ENCODE results near the gene PTPRT.

PTPRT gene

GRCh38 chr20:42159808-42160207 lies 1029.9 kb downstream of the PTPRT start (continued):
- TF ChIP-seq SP2 (tag by site-specific recombination; IDR thresholded peaks at IDR 0.05) (no peak), ZIC2 (tag by site-specific recombination; IDR thresholded peaks at IDR 0.05) (no peak), ZNF266 (tag by site-specific recombination; IDR thresholded peaks at IDR 0.05; ENCODE audit: low read depth) (no peak), ZNF747 (tag by site-specific recombination; IDR thresholded peaks at IDR 0.05) (no peak), ZNF623 (tag by site-specific recombination; IDR thresholded peaks at IDR 0.05) (no peak), ZFP69B (tag by site-specific recombination; IDR thresholded peaks at IDR 0.05) (no peak)
- TF ChIP-seq, protein P1, sequence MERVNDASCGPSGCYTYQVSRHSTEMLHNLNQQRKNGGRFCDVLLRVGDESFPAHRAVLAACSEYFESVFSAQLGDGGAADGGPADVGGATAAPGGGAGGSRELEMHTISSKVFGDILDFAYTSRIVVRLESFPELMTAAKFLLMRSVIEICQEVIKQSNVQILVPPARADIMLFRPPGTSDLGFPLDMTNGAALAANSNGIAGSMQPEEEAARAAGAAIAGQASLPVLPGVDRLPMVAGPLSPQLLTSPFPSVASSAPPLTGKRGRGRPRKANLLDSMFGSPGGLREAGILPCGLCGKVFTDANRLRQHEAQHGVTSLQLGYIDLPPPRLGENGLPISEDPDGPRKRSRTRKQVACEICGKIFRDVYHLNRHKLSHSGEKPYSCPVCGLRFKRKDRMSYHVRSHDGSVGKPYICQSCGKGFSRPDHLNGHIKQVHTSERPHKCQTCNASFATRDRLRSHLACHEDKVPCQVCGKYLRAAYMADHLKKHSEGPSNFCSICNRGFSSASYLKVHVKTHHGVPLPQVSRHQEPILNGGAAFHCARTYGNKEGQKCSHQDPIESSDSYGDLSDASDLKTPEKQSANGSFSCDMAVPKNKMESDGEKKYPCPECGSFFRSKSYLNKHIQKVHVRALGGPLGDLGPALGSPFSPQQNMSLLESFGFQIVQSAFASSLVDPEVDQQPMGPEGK (tag by site-specific recombination; IDR thresholded peaks at IDR 0.05) = no peak

DNA sequence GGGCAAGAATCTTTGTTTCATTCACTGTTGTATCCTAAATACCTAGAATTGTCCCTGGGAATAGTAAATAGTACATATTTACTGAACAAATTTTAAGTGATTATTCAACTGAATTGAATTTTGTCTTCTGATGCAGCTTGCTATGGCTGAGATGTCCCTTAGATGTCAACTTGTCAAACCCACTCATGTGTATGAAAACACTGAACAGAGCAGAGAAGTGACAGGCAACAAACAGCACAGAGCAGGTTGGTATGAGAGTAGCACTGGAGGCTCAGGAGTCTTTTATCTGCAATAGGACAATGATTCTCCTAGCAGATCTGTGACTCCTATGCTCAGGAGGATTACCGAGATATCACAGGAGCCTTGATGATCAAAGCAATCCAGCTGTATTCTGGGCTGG lies 1031.4 kb downstream of the PTPRT start:
- Histone ChIP-seq H3K4me1 (ENCODE audit: control insufficient read depth, insufficient read depth, low read length) (no peaks in the 10 kb centered on the region), H3K27ac (ENCODE audit: extremely low read depth, low read depth, low read length) (no peak overlapping the region), H3K36me3 (ENCODE audit: control insufficient read depth in 2 of 2, insufficient read depth in 1 of 2, low read length in 2 of 2) (no peaks in the 10 kb centered on the region), H3K9me3 (ENCODE audit: control insufficient read depth, insufficient read depth, low read depth, low read length) (no peaks in the 10 kb centered on the region), H3K4me3 (ENCODE audit: low read depth, low read length) (no peak overlapping the region)
- TF ChIP-seq ZNF830 (tag by site-specific recombination; IDR thresholded peaks at IDR 0.05; ENCODE audit: low read depth) = no peak
- TF ChIP-seq ZNF133 (tag by site-specific recombination; IDR thresholded peaks at IDR 0.05) = no peak
- TF ChIP-seq ZNF530 (tag by site-specific recombination; IDR thresholded peaks at IDR 0.05; ENCODE audit: low read depth) = no peak
- no peak for TF ChIP-seq HOXA7 (CRISPR knock-in tag; IDR thresholded peaks at IDR 0.05; ENCODE audit: borderline replicate concordance)
- TF ChIP-seq, protein P2, sequence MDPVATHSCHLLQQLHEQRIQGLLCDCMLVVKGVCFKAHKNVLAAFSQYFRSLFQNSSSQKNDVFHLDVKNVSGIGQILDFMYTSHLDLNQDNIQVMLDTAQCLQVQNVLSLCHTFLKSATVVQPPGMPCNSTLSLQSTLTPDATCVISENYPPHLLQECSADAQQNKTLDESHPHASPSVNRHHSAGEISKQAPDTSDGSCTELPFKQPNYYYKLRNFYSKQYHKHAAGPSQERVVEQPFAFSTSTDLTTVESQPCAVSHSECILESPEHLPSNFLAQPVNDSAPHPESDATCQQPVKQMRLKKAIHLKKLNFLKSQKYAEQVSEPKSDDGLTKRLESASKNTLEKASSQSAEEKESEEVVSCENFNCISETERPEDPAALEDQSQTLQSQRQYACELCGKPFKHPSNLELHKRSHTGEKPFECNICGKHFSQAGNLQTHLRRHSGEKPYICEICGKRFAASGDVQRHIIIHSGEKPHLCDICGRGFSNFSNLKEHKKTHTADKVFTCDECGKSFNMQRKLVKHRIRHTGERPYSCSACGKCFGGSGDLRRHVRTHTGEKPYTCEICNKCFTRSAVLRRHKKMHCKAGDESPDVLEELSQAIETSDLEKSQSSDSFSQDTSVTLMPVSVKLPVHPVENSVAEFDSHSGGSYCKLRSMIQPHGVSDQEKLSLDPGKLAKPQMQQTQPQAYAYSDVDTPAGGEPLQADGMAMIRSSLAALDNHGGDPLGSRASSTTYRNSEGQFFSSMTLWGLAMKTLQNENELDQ (tag by site-specific recombination; IDR thresholded peaks at IDR 0.05; ENCODE audit: low read depth) = no peak
- no peak for TF ChIP-seq ZNF623 (tag by site-specific recombination; IDR thresholded peaks at IDR 0.05)
- TF ChIP-seq BCL6B (tag by site-specific recombination; IDR thresholded peaks at IDR 0.05) = no peak
- POLR2A ChIA-PET = no interaction called here
- CTCF ChIA-PET = no interaction called here

DNA sequence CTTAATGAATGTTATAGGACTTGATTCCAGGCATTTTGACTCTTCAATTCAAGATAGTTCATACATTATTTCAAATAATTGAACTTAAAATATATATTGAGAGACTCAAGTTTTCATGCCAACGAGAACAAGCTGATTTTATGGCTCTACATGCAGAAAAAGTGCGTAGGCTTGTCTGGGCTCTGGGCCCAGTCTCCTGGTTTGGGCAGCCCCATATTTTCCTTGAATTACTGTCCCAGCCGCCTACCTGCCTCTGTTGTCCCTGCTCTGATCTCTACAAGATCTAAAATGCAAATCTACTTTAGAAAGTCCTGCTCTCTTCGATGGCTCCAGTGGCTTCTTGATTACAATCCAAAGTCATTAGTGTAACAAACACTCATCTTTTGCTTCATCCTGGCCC lies 1034.1 kb downstream of the PTPRT start:
- Histone ChIP-seq H3K4me1 (ENCODE audit: control insufficient read depth, insufficient read depth, low read length) (no peaks in the 10 kb centered on the region), H3K36me3 (ENCODE audit: control insufficient read depth in 2 of 2, insufficient read depth in 1 of 2, low read length in 2 of 2) (no peaks in the 10 kb centered on the region), H3K9me3 (ENCODE audit: control insufficient read depth, insufficient read depth, low read depth, low read length) (no peaks in the 10 kb centered on the region), H3K27ac (ENCODE audit: extremely low read depth, low read depth, low read length) (no peak overlapping the region), H3K4me3 (ENCODE audit: low read depth, low read length) (no peak overlapping the region)
- TF ChIP-seq ZNF549 (tag by site-specific recombination; IDR thresholded peaks at IDR 0.05) (no peak), EGR2 (tag by site-specific recombination; IDR thresholded peaks at IDR 0.05; ENCODE audit: low read depth) (no peak), ZNF621 (tag by site-specific recombination; IDR thresholded peaks at IDR 0.05) (no peak), BCL11B (tag by site-specific recombination; IDR thresholded peaks at IDR 0.05; ENCODE audit: low read depth) (no peak), ZNF777 (tag by site-specific recombination; IDR thresholded peaks at IDR 0.05; ENCODE audit: borderline replicate concordance) (no peak), ZFHX2 (tag by site-specific recombination; conservative IDR thresholded peaks at IDR 0.05) (no peak), ZNF391 (tag by site-specific recombination; IDR thresholded peaks at IDR 0.05; ENCODE audit: borderline replicate concordance, low read depth) (no peak), REPIN1 (tag by site-specific recombination; IDR thresholded peaks at IDR 0.05; ENCODE audit: low read depth) (no peak)
- TF ChIP-seq, protein P3, sequence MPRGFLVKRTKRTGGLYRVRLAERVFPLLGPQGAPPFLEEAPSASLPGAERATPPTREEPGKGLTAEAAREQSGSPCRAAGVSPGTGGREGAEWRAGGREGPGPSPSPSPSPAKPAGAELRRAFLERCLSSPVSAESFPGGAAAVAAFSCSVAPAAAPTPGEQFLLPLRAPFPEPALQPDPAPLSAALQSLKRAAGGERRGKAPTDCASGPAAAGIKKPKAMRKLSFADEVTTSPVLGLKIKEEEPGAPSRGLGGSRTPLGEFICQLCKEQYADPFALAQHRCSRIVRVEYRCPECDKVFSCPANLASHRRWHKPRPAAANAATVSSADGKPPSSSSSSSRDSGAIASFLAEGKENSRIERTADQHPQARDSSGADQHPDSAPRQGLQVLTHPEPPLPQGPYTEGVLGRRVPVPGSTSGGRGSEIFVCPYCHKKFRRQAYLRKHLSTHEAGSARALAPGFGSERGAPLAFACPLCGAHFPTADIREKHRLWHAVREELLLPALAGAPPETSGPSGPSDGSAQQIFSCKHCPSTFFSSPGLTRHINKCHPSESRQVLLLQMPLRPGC (tag by site-specific recombination; IDR thresholded peaks at IDR 0.05) = no peak
- ChIA-PET POLR2A (no interaction called here), CTCF (no interaction called here)
